HG03103 (cell line): ENCODE data around the gene PTPRN2.

ENCODE experiments used
- ATAC-seq: cut with Tn5 transposase; IDR thresholded peaks from one replicate; pipeline ENCODE4 v1.9.1; 2021; ENCODE audit warnings: low read depth; ENCODE audit not compliant: unreplicated experiment

Gene PTPRN2

DNA sequence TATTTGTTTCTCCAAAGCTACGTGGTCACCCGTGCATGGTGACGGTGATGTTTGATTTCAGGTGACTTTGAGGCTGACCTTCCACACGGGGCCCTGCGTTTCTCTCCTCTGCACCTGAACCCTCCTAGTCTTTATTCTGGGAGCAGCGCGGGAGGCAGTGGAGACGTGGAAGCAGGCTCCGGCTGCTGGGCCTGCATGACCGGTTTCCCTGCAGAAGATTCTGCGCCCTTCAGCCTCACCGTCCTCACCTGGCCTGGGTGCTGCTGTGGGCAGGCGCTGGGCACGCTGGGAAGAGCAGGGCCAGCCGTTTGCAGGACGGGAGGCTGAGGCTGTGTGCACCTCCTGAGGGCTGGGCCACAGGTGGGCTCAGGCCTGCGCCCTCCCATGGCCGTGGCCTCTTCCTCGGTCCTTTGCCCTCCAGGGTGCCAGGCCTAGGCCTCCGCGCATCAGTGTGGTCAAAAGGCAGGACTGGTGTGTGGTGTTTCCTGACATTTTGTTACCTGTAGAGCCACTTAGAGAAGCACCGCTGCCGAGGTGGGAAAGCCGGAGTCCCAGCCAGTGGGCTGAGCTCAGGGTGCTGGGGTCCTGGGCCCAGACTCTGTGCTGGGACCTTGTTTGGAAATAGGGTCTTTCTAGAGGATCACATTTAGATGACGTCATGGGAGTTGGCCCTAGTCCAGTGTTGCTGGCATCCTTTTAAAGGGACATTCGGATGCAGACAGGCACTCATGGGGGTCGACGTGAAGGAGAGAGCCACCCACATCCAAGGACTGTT lies 772.5 kb downstream of the PTPRN2 start:
- ATAC-seq: no peak

DNA sequence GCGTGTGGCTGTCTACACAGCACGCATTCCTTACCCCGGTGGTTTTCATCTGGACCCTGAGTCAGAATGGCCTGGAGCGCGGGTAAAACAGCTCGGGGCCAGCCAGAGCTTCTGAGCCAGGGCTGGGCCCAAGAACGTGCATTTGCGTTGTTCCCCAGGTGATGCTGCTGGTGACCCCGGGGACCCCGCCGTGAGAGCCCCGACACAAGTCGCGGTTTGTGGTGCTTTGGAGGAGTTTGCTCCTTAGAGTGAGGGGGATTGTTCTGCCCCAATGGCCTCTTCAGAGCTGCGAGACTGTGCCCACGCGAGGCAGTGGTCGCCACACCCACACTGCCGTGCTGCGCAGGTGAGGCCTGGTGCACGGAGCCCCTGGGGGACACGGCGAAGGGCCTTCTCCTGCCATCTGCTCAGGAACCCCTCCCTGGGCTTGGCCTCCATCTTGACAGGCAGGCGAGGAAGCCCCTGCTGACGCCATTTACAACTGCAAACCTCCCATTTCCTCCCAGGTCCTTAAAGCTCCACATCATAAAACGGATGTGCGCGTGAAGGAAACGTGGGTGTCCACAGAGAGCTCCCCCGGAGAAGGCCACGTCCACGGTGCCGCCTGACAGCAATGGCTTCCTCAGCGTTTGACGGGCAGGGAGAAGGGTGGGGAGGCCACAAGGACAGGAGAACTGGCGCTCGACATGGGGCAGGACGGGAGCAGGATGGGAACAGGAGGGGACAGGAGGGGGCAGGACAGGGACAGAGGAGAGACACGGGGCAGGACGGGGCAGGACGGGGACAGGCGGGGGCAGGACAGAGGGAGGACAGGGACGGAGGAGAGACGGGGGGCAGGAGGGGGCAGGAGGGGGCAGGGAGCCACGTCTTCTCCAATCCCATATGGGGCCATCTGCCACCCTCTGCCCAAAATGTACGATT lies 773.6 kb downstream of the PTPRN2 start:
- no peak for ATAC-seq

DNA sequence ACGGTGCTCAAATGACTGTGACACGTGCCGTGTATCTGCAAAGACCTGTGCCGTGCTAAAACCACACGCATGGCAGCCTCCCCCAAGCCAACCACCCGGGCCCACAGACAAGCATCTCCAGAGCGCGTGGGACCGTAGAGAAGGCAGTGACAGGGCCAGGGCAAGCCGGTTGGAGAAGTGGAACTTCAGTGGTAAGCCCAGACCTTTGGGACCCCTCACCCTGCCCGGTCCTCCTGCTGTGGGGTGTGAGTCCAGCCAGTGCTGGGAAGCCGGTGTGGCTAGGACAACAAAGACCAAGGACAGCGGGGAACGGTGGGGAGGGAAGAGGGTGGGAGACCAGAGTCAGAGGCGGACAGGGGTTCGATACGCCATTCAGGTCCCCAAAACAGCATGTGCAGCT lies 774.6 kb downstream of the PTPRN2 start:
- ATAC-seq: no peak

DNA sequence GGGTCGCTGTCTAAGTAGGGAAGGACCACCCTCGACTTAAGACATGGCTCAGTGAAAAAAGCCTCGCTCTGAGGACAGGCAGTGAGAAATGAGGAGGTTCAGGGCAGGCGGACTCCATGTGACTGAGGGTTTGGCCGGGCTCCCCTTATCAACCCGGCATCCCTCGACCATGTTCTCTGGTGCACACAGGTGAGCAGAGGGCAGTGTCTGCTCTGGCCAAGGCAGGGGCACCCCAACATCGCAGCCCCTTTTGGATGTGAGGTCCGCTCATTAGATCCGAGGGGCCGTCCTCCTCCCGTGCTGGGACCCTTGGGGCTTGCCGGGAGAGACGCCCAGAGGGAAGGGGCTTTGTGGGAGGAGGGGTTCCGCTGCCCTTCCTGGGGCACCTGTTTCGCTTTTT lies 775.7 kb downstream of the PTPRN2 start:
- no peak for ATAC-seq

DNA sequence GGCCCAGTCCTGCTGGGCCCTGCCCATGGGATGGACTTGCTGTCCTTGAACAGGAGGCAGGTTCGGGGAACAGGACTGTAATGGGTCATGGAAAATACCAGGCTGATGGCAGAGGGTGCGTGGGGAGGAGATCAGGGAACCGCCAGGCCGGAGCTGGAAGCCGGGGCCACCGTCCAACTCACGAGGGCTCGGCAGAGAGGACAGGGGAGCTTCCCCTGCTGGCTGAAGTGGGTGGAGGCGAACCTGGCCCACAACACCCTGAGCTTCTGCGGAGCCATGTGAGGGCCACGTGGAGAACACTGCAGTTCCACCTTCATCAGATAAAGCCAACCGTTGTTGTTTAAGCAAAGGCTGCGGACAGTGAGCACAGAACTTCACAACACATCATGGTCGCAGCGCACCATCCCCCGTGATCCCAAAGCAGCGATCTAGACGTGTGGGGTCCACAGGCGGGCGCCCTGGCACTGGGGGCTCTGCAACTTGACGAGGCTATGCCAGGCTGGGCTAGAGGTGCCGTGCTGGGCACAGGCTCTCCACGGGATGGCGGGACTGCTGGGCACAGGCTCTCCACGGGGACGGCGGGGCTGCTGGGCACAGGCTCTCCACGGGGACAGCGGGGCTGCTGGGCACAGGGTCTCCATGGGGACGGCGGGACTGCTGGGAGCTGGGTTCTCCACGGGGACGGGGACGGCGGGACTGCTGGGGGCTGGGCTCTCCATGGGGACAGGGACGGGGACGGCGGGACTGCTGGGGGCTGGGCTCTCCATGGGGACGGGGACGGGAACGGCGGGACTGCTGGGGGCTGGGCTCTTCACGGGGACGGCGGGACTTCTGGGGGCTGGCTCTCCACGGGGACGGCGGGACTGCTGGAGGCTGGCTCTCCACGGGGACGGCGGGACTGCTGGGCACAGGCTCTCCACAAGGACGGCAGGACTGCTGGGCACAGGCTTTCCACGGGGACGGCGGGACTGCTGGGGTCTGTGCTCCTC lies 777.5 kb downstream of the PTPRN2 start:
- no peak for ATAC-seq

DNA sequence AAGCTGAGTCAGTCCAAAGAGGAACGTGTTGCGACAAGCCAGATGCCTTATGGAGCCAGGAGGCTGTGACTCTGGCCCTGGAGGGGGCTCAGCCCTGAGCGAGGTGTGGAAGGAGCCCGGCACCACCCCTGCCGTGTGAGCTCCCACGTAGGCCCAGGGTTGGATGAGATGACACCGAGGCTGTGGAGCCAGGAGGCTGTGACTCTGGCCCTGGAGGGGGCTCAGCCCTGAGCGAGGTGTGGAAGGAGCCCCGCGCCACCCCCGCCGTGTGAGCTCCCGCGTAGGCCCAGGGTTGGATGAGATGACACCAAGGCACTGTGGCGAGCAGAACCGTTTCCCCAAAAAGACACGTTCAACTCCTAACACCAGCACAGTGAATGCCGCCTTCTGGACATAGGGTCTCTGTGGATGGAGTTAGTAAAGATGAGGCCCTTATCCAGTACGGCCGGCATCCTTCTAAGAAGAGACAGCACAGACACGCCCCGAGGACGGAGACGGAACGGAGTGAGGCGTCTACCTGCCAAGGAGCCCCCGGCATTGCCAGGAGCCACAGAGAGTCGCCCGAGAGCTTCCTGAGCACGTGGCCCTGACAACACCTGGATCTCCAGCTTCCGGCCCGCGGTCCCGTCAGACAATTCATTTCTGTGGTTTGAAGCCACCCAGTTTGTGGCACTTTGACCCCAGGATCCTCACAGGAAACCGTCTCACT lies 778.3 kb downstream of the PTPRN2 start:
- ATAC-seq: no peak

DNA sequence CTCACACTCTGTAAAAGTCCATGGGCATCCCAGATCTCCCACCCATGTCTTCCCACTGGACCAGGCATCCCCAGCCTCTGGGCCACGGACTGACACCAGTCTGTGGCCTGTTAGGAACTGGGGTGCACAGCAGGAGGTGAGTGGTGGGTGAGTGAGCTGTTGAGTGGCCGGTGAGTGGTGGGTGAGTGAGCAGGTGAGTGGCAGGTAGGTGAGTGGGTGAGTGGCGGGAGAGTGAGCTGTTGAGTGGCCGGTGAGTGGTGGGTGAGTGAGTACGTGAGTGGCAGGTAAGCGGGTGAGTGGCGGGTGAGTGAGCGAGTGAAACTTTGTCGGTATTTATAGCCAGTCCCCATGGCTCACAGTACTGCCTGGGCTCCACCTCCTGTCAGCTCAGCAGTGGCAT lies 779.6 kb downstream of the PTPRN2 start:
- ATAC-seq: no peak

DNA sequence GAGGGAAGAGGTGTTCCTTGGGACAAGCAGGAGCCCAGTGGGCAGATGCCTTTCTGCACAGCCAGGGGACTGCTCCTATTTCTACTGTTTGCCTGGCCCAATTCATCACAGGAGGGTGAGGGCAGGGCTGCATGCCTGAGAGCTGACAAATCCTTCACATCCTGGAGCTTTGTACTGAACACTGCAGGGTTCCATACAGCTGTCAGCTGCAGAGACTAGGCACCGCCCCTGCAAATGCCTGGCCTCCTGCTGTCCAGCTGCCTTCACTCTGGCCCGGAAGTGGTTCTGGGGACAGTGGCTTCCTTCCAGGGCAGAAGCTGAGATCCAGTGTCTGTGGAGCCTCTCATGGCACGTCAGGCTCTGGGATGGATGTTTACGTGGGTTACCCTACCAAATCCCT lies 780.1 kb downstream of the PTPRN2 start:
- no peak for ATAC-seq

DNA sequence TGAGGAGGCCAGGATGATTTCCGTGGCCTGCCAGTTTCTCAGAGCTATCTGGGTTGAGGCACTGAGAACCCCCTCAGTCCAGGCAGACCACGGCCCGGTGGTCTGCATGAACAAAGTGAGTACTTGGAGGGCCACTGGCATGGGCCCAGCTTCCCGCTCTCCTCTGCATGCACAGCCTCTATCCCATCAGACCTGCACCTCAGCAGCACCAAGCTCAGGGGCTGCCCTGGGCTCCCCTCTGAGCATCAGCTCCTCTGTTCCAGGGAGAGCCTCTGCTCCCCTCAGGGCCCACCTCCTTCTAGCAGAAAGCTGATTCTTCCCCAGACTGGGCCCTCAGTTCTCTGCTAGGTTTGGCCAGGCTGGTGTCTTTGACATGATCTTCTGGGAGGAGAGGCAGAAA lies 780.9 kb downstream of the PTPRN2 start:
- ATAC-seq: no peak

DNA sequence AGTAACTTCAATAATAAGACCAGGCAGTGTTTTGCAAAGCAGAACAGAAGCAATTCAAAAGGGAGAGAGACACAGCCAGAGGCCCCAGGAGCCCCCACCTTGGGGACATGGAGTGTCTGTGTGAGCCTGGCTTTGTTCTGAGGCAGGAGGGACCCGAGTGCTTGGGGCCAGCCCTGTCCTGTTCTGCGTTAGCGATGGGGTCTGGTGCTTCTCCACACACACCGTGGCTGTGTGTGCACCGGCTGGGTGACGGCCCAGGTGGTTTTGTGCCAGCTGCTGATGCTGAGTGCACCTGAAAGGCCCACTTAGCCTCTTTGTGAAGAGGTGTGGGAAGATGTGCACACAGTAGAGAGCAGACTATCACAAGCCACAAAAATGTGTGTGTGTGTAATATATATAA lies 781.9 kb downstream of the PTPRN2 start:
- no peak for ATAC-seq

DNA sequence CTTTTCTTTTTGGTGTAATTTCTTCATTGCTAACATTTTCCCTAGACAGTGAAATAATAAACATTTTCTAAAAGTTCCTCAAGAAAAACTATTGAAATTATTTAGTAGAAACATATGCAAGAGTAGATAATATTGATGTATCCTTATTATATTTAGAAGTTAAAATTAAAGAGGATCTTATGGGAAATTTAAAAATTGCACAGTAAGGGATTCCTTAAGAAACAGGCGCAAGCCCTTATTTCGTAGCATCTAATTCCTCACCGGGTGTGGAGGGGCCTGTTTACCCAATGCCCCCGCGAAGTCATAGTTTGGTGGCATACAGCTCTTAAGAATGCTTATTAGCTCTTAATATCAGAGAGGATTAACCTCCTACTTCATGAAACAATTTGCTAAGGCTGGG lies 783.7 kb downstream of the PTPRN2 start:
- ATAC-seq: no peak

DNA sequence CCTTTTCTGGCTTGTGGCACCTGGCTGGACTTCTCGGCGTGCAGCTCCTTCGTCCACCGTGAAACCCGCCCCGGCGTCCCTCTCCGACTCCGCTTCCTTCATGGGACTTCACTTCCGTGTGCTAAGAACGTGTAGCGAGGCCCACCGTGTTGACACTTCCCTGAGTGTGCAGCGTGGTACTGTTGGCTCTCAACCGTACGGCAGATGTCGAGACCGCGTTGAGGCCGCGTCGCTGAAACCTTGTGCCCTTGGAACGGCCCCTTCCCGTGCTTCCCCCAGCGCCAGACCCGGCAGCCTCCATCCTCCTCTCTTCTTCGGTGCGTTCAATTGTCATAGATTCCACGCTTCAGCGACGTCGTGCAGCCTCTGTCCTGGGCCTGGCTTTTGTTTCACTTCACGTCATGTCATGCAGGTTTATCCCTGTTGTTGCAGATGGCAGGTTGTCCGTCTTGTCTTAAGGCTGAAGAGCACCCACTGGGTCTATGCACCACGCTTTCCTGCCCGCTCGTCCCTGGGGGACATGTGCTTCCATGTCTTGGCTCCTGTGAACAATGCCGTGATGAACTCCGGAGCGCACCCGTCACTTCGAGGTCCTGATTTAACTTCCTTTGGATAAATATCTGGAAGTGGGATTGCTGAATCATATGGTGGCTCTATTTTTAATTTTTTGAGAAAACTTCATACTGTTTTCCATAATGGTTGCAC lies 785.5 kb downstream of the PTPRN2 start:
- ATAC-seq: no peak

DNA sequence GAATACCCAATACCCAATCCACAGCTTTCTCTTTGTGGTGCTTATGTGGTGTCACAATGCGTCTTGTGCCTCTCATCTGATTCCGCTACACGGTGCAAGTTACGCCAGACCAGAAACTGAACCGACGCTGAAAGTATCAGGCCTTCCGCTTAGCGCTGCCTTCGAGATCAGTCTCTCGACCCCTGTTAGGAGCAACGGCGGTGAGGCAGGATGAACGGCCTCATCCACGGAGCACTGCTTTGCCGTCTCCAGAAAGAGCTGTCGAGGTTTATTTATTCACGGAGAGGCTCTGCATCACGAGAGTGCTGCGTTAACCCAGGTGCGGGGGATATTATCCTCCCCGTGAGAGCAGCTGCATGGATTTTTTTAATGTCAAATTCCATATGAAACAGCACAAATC lies 786.5 kb downstream of the PTPRN2 start:
- ATAC-seq: no peak

DNA sequence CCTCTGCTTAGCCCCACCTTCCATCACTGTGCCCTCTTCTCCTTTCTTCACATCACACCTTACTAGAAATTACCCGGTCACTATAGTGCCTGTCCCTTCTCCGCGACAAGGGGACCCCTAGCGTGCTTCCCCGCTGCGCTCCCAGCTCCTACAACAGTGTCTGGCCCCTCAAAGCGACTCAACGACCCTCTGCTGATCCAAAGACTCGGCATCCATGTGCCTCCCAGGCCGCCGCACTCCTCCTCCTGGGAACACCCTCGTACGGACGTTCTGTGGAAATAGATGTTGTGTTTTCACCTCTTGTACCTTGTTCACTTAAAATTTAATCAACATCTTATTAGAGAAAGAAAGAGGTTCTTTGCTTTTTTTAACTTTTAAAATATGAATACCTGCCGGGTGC lies 787.3 kb downstream of the PTPRN2 start:
- no peak for ATAC-seq

DNA sequence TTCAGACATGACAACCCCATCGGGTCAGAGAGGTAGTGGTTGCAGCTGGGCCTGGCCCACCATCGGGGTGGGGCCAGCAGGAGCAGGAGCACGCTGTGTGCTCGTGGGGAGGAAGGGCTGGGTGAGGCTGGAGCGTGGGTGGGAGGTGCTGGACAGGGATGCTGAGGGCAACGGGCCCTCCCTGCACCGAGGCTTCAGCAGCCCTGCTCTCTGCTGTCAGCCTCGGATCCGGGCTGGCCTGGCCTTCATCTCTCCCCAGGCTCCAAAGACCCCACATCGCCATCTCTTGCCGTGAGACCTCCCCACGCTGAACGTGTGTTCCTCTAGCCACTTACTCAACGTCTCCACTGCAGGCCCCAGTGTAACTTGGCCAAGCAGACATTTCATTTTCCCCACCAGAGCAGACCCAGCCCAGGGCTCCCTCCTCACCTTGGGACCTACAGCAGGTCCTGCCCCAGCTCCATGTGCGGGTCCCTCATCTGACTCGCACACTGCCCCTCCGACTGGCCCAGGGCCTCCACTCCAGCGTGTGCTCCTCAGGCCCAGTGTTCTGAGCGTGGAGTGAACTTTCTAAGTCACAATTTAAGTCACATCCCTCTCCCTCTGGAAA lies 788.4 kb downstream of the PTPRN2 start:
- ATAC-seq: no peak

DNA sequence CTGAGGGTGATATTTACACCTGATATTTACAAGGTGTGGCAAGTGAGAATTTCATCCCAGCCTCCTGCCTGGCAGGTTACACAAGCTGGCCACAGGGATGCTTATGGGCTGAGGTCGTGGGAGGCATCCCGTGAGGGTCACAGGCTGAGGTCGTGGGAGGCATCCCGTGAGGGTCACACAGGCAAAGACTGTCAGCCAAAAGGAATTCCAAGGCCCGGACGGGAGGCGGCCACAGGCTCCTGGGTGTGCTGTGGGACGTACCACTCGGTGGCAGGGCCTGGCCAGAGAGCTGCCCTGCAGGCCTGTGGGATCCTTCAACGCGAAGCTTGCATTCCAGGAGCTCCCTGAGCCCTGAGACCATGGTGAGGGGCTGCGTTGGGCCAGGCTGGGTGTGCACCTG lies 790.3 kb downstream of the PTPRN2 start:
- no peak for ATAC-seq

DNA sequence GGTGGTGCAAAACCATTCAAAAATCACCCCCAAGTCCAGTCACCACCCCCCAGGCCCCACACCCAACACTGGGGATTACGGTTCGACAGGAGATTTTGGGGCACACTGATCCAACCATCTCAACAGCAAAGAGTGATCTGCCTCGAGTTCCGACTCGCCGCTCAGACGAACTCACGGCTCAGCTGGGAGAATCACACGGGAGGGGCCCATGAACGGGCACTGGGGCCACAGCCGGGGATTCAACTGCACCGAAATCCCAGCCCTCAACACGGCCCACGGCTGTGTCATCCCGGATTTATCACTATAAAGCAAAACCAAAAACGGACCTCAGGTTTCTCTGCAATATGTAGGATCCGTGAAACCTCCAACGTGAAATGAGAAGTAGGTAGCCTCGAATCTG lies 790.8 kb downstream of the PTPRN2 start:
- ATAC-seq: no peak

DNA sequence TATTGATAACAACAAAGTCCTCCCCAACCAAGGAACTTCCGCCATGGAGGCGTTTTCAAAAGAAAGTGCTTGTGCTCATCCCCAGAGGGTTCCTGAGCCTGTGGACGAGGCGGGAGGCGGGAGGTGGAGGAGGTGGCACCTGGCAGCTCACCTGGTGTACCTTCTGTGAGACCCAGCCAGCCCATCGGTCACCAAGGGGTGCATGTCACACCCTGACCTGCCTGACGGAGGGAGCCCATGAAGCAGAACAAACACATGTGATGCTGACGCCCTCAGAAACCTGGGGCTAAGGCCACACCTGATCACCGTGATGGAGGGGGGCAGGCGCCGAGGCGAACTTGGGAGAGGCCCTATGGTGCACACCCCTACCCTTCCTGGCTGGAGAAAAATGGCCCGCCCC lies 792.0 kb downstream of the PTPRN2 start:
- no peak for ATAC-seq

DNA sequence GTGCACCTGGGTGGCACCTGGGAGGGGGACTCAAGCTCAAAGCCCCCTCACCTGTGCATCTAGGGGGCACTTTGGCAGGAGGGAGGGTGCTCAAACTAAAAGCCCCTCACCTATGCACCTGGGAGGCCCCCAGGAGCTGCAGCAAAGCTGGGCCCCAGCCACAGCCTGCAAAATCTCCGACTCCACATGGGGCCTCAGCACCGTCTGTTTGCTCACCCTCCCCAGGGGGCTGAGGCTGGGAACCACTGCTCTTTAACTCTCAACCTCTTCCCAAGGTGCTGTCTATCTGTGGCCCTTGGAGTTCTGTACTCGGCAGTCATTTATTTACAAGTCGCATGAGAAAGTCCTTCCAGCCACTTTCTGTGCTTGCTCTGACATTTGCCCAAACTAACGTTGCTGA lies 792.4 kb downstream of the PTPRN2 start:
- no peak for ATAC-seq
